Measurements from ENCODE around the gene PACS2.

GRCh38 chr14:105380756-105381155 is 66.2 kb downstream of the PACS2 start:
- no peak for TF ChIP-seq CHD1 (IDR thresholded peaks at IDR 0.05; ENCODE audit: low read depth, low read length)
- TF ChIP-seq, protein P1, sequence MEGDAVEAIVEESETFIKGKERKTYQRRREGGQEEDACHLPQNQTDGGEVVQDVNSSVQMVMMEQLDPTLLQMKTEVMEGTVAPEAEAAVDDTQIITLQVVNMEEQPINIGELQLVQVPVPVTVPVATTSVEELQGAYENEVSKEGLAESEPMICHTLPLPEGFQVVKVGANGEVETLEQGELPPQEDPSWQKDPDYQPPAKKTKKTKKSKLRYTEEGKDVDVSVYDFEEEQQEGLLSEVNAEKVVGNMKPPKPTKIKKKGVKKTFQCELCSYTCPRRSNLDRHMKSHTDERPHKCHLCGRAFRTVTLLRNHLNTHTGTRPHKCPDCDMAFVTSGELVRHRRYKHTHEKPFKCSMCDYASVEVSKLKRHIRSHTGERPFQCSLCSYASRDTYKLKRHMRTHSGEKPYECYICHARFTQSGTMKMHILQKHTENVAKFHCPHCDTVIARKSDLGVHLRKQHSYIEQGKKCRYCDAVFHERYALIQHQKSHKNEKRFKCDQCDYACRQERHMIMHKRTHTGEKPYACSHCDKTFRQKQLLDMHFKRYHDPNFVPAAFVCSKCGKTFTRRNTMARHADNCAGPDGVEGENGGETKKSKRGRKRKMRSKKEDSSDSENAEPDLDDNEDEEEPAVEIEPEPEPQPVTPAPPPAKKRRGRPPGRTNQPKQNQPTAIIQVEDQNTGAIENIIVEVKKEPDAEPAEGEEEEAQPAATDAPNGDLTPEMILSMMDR (conservative IDR thresholded peaks at IDR 0.05; ENCODE audit: low read depth, low read length), result no peak

All from IMR-90 (cell line).